ENCODE measurements around the gene ATP8A1. TPM values are rescaled to one million over a fixed set of nuclear protein-coding genes. Genes with fewer than 3 reads are reported as not detected.
A peak's percentile ranks its signal among the peaks of the same experiment; 100 is the strongest.

The ATP8A1 gene
- total RNA-seq, 2 experiments from 2014 or later = 80.0 to 141 TPM

GRCh38 chr4:42578187-42578586 is 78.7 kb downstream of the ATP8A1 start:
- intact Hi-C loops (cut with micrococcal nuclease; ENCODE audit: unreplicated experiment) = no loop called here

GRCh38 chr4:42574870-42575430 is 82.0 kb downstream of the ATP8A1 start:
- ChIA-PET CTCF (ENCODE audit: unreplicated experiment) (no interaction called here), POLR2A (interaction anchor here (0.7 to 1.1 kb wide), 3 partner anchors 70 to 104 kb away, joined by 3 to 5 read pairs (median 3); no protein-coding TSS in a partner anchor)
- Histone ChIP-seq H3K9me3 (ENCODE audit: low read length) (no peaks in the 10 kb centered on the region), H2AFZ (ENCODE audit: low read length) (no peak overlapping the region), H3K4me2 (ENCODE audit: low read length) (no peak overlapping the region), H3K4me1 (ENCODE audit: insufficient read depth, low read length, poor library complexity, severe bottlenecking) (no peaks in the 10 kb centered on the region), H3K27ac (ENCODE audit: low read depth, low read length, poor library complexity, severe bottlenecking) (no peak overlapping the region), H3K4me3 (ENCODE audit: low read depth, low read length, poor library complexity, severe bottlenecking) (no peak overlapping the region), H3K79me2 (ENCODE audit: insufficient read depth, low read depth, low read length) (0 out of 2 replicates have a peak, but pooled peaks cover 12% of the 10 kb centered on the region), H4K20me1 (ENCODE audit: insufficient read depth, low read length) (no peaks in the 10 kb centered on the region), H3K36me3 (ENCODE audit: insufficient read depth, low read length) (peaks cover 96% of the 10 kb centered on the region), H3K9me2 (ENCODE audit: insufficient read depth, low read length) (no peaks in the 10 kb centered on the region)
- TF ChIP-seq EZH2phosphoT487 (IDR thresholded peaks at IDR 0.05; ENCODE audit: borderline replicate concordance, low read depth, low read length) (no peak), CTCF (conservative IDR thresholded peaks at IDR 0.05; ENCODE audit: low read length) (no peak)
- no TSS peak for BruUV-seq (replicated peaks)
- intact Hi-C loops (cut with micrococcal nuclease; ENCODE audit: unreplicated experiment) = no loop called here
- no peak for DNase-seq (ENCODE audit: low spot score)

More at GRCh38 chr4:42578187-42578586, 78.7 kb downstream of the ATP8A1 start:
- ChIA-PET POLR2A (interaction anchor here (0.9 to 2.3 kb wide), 2 partner anchors 10 to 40 kb away, joined by 3 to 6 read pairs; no protein-coding TSS in a partner anchor), CTCF (ENCODE audit: unreplicated experiment) (no interaction called here)
- 0 out of 2 replicates have a peak, but pooled peaks cover 12% of the 10 kb centered on the region for H3K79me2 ChIP-seq (ENCODE audit: insufficient read depth, low read depth, low read length)
- no peak overlapping the region for H3K27ac ChIP-seq (ENCODE audit: low read depth, low read length, poor library complexity, severe bottlenecking)
- peaks cover 96% of the 10 kb centered on the region for H3K36me3 ChIP-seq (ENCODE audit: insufficient read depth, low read length)
- no peaks in the 10 kb centered on the region for H3K9me2 ChIP-seq (ENCODE audit: insufficient read depth, low read length)
- no peaks in the 10 kb centered on the region for H3K9me3 ChIP-seq (ENCODE audit: low read length)
- H2AFZ ChIP-seq (ENCODE audit: low read length) = no peak overlapping the region
- TF ChIP-seq EZH2phosphoT487 (IDR thresholded peaks at IDR 0.05; ENCODE audit: borderline replicate concordance, low read depth, low read length) = no peak
- peak; percentile 62 for TF ChIP-seq CTCF (conservative IDR thresholded peaks at IDR 0.05; ENCODE audit: low read length)
- no peak overlapping the region for H3K4me3 ChIP-seq (ENCODE audit: low read depth, low read length, poor library complexity, severe bottlenecking)
- H4K20me1 ChIP-seq (ENCODE audit: insufficient read depth, low read length) = no peaks in the 10 kb centered on the region
- DNase-seq (ENCODE audit: low spot score) = no peak
- no peaks in the 10 kb centered on the region for H3K4me1 ChIP-seq (ENCODE audit: insufficient read depth, low read length, poor library complexity, severe bottlenecking)
- no peak overlapping the region for H3K4me2 ChIP-seq (ENCODE audit: low read length)
- BruUV-seq (replicated peaks) = no TSS peak

- Histone ChIP-seq H3K36me3 (ENCODE audit: insufficient read depth, low read length) (peaks cover 94% of the 10 kb centered on the region), H3K9me2 (ENCODE audit: insufficient read depth, low read length) (no peaks in the 10 kb centered on the region), H3K4me1 (ENCODE audit: insufficient read depth, low read length, poor library complexity, severe bottlenecking) (peaks cover 10% of the 10 kb centered on the region), H3K4me2 (ENCODE audit: low read length) (no peak overlapping the region), H3K27ac (ENCODE audit: low read depth, low read length, poor library complexity, severe bottlenecking) (no peak overlapping the region), H4K20me1 (ENCODE audit: insufficient read depth, low read length) (no peaks in the 10 kb centered on the region), H2AFZ (ENCODE audit: low read length) (no peak overlapping the region), H3K79me2 (ENCODE audit: insufficient read depth, low read depth, low read length) (peaks cover 7% of the 10 kb centered on the region; the same call in 1 of the 2 replicates), H3K9me3 (ENCODE audit: low read length) (no peaks in the 10 kb centered on the region), H3K4me3 (ENCODE audit: low read depth, low read length, poor library complexity, severe bottlenecking) (no peak overlapping the region)
- ChIA-PET CTCF (ENCODE audit: unreplicated experiment) (no interaction called here), POLR2A (interaction anchor here (0.6 kb wide), 1 partner anchor 17 kb away, joined by 3 read pairs; no protein-coding TSS in a partner anchor)
- intact Hi-C loops (cut with micrococcal nuclease; ENCODE audit: unreplicated experiment) = no loop called here
- DNase-seq (ENCODE audit: low spot score) = no peak
- no TSS peak for BruUV-seq (replicated peaks)
- TF ChIP-seq CTCF (conservative IDR thresholded peaks at IDR 0.05; ENCODE audit: low read length) (no peak), EZH2phosphoT487 (IDR thresholded peaks at IDR 0.05; ENCODE audit: borderline replicate concordance, low read depth, low read length) (no peak)
Observed at GRCh38 chr4:42573249-42573648, 83.7 kb downstream of the ATP8A1 start.
